ENCODE results near the gene PLXNB3. TPM values are rescaled to one million over a fixed set of nuclear protein-coding genes. Genes with fewer than 3 reads are reported as not detected.

PLXNB3 gene
- total and polyA plus RNA-seq, 2 of the 13 experiments (the other 11 are each of a cell fraction or from before 2014, with no cell fraction given): 3.0 to 6.9 TPM

GRCh38 chrX:153717445-153717844, 46.6 kb upstream of the PLXNB3 start:
- peaks cover 12% of the 10 kb centered on the region; the same call in 1 of the 2 replicates for H4K20me1 ChIP-seq (ENCODE audit: insufficient read depth, low read length)
- 96% methylated on average over 9 of the region's 9 CpGs for WGBS (ENCODE audit: low lambda C conversion rate)
- no peak overlapping the region for H3K9ac ChIP-seq (ENCODE audit: insufficient read depth, low read depth, low read length)
- H3K4me1 ChIP-seq (ENCODE audit: insufficient read depth, low read length): peaks cover 26% of the 10 kb centered on the region
- FAIRE-seq (no peak), ATAC-seq (no peak), DNase-seq (ENCODE audit: low spot score) (no peak)
- no peak overlapping the region for H3K4me3 ChIP-seq (replicated peaks in 1 of 3; ENCODE audit: insufficient read depth in 1 of 3, low read depth in 2 of 3, low read length in 3 of 3)
- H2AFZ ChIP-seq (ENCODE audit: low read length): no peak overlapping the region
- peaks cover 20% of the 10 kb centered on the region for H3K79me2 ChIP-seq (ENCODE audit: insufficient read depth, low read length)
- intact Hi-C loops (cut with micrococcal nuclease; ENCODE audit: unreplicated experiment): no loop called here
- POLR2A ChIA-PET: no interaction called here
- H3K9me3 ChIP-seq (ENCODE audit: low read length): no peaks in the 10 kb centered on the region
- H3K27ac ChIP-seq (ENCODE audit: extremely low read length, insufficient read depth, low read length): no peak overlapping the region
- H3K4me2 ChIP-seq (ENCODE audit: low read depth, low read length): no peak overlapping the region
- TF ChIP-seq JUN (CRISPR knock-in tag; IDR thresholded peaks at IDR 0.05) (no peak), ZNF350 (CRISPR knock-in tag; IDR thresholded peaks at IDR 0.05; ENCODE audit: borderline replicate concordance, low read depth) (no peak), SAP130 (CRISPR knock-in tag; IDR thresholded peaks at IDR 0.05; ENCODE audit: low read depth) (no peak), RBM22 (optimal IDR thresholded peaks at IDR 0.05; ENCODE audit: low read length) (no peak), THAP7 (CRISPR knock-in tag; IDR thresholded peaks at IDR 0.05) (no peak), YEATS4 (CRISPR knock-in tag; IDR thresholded peaks at IDR 0.05; ENCODE audit: borderline replicate concordance) (no peak), ZNF256 (CRISPR knock-in tag; conservative IDR thresholded peaks at IDR 0.05) (no peak), MXD4 (CRISPR knock-in tag; IDR thresholded peaks at IDR 0.05) (no peak)
- no peaks in the 10 kb centered on the region for H3K27me3 ChIP-seq (ENCODE audit: control insufficient read depth in 1 of 2, insufficient read depth in 2 of 2, low read length in 2 of 2)
- no TSS peak for BruUV-seq (replicated peaks)
- in situ Hi-C loops (cut with HindIII; ENCODE audit: extremely low pct_ligation_motif_present, low pct_unique_long_range_greater_than_20kb): no loop called here
- CTCF ChIA-PET (ENCODE audit: low intra/inter-chr PET ratio, low total read pairs): no interaction called here
- H3K36me3 ChIP-seq (replicated peaks in 1 of 2; ENCODE audit: control insufficient read depth in 1 of 2, insufficient read depth in 2 of 2, low read length in 2 of 2): peaks cover 12 to 43% of the 10 kb centered on the region in 2 experiments; a peak in 4 of 5 replicates

- WGBS (ENCODE audit: low lambda C conversion rate): no CpG with 5 or more reads among the region's 2 CpGs
- POLR2A ChIA-PET: interaction anchor here (1.9 kb wide), 1 partner anchor 11 kb away, joined by 8 read pairs; no protein-coding TSS in a partner anchor
- TF ChIP-seq USF2 (IDR thresholded peaks at IDR 0.05; ENCODE audit: low read depth, low read length) (no peak), USF2 (CRISPR knock-in tag; IDR thresholded peaks at IDR 0.05; ENCODE audit: borderline replicate concordance) (no peak), ZNF33B (CRISPR knock-in tag; IDR thresholded peaks at IDR 0.05) (no peak), SP2 (CRISPR knock-in tag; IDR thresholded peaks at IDR 0.05) (no peak), ZNF543 (CRISPR knock-in tag; IDR thresholded peaks at IDR 0.05) (no peak), ZC3H13 (CRISPR knock-in tag; IDR thresholded peaks at IDR 0.05) (no peak), BCL3 (CRISPR knock-in tag; IDR thresholded peaks at IDR 0.05) (no peak), JDP2 (CRISPR knock-in tag; IDR thresholded peaks at IDR 0.05; ENCODE audit: borderline replicate concordance) (no peak), NFE2L1 (CRISPR knock-in tag; IDR thresholded peaks at IDR 0.05; ENCODE audit: borderline replicate concordance) (no peak)
Measured at GRCh38 chrX:153719238-153719637, 44.8 kb upstream of the PLXNB3 start.

More at GRCh38 chrX:153719238-153719637, 44.8 kb upstream of the PLXNB3 start:
- Histone ChIP-seq H2AFZ (ENCODE audit: low read length) (no peak overlapping the region), H3K4me1 (ENCODE audit: insufficient read depth, low read length) (peaks cover 31% of the 10 kb centered on the region), H3K4me3 (replicated peaks in 1 of 3; ENCODE audit: insufficient read depth in 1 of 3, low read depth in 2 of 3, low read length in 3 of 3) (no peak overlapping the region), H3K79me2 (ENCODE audit: insufficient read depth, low read length) (peaks cover 31% of the 10 kb centered on the region), H3K9ac (ENCODE audit: insufficient read depth, low read depth, low read length) (no peak overlapping the region), H3K4me2 (ENCODE audit: low read depth, low read length) (no peak overlapping the region), H4K20me1 (ENCODE audit: insufficient read depth, low read length) (peaks cover 19% of the 10 kb centered on the region; the same call in 1 of the 2 replicates), H3K9me3 (ENCODE audit: low read length) (no peaks in the 10 kb centered on the region), H3K27me3 (ENCODE audit: control insufficient read depth in 1 of 2, insufficient read depth in 2 of 2, low read length in 2 of 2) (no peaks in the 10 kb centered on the region), H3K27ac (ENCODE audit: extremely low read length, insufficient read depth, low read length) (no peak overlapping the region), H3K36me3 (replicated peaks in 1 of 2; ENCODE audit: control insufficient read depth in 1 of 2, insufficient read depth in 2 of 2, low read length in 2 of 2) (peaks cover 12 to 36% of the 10 kb centered on the region in 2 experiments; a peak in 4 of 5 replicates)
- no TSS peak for BruUV-seq (replicated peaks)
- DNase-seq (ENCODE audit: low spot score) (no peak), ATAC-seq (no peak), FAIRE-seq (no peak)
- in situ Hi-C loops (cut with HindIII; ENCODE audit: extremely low pct_ligation_motif_present, low pct_unique_long_range_greater_than_20kb): no loop called here
- CTCF ChIA-PET (ENCODE audit: low intra/inter-chr PET ratio, low total read pairs): no interaction called here
- intact Hi-C loops (cut with micrococcal nuclease; ENCODE audit: unreplicated experiment): no loop called here

Data from HepG2 (cell line).